ENCODE data around the gene BRPF1.
A peak's percentile ranks its signal among the peaks of the same experiment; 100 is the strongest.

BRPF1 gene, protein sequence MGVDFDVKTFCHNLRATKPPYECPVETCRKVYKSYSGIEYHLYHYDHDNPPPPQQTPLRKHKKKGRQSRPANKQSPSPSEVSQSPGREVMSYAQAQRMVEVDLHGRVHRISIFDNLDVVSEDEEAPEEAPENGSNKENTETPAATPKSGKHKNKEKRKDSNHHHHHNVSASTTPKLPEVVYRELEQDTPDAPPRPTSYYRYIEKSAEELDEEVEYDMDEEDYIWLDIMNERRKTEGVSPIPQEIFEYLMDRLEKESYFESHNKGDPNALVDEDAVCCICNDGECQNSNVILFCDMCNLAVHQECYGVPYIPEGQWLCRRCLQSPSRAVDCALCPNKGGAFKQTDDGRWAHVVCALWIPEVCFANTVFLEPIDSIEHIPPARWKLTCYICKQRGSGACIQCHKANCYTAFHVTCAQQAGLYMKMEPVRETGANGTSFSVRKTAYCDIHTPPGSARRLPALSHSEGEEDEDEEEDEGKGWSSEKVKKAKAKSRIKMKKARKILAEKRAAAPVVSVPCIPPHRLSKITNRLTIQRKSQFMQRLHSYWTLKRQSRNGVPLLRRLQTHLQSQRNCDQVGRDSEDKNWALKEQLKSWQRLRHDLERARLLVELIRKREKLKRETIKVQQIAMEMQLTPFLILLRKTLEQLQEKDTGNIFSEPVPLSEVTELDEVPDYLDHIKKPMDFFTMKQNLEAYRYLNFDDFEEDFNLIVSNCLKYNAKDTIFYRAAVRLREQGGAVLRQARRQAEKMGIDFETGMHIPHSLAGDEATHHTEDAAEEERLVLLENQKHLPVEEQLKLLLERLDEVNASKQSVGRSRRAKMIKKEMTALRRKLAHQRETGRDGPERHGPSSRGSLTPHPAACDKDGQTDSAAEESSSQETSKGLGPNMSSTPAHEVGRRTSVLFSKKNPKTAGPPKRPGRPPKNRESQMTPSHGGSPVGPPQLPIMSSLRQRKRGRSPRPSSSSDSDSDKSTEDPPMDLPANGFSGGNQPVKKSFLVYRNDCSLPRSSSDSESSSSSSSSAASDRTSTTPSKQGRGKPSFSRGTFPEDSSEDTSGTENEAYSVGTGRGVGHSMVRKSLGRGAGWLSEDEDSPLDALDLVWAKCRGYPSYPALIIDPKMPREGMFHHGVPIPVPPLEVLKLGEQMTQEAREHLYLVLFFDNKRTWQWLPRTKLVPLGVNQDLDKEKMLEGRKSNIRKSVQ (N-terminal part only)

DNA sequence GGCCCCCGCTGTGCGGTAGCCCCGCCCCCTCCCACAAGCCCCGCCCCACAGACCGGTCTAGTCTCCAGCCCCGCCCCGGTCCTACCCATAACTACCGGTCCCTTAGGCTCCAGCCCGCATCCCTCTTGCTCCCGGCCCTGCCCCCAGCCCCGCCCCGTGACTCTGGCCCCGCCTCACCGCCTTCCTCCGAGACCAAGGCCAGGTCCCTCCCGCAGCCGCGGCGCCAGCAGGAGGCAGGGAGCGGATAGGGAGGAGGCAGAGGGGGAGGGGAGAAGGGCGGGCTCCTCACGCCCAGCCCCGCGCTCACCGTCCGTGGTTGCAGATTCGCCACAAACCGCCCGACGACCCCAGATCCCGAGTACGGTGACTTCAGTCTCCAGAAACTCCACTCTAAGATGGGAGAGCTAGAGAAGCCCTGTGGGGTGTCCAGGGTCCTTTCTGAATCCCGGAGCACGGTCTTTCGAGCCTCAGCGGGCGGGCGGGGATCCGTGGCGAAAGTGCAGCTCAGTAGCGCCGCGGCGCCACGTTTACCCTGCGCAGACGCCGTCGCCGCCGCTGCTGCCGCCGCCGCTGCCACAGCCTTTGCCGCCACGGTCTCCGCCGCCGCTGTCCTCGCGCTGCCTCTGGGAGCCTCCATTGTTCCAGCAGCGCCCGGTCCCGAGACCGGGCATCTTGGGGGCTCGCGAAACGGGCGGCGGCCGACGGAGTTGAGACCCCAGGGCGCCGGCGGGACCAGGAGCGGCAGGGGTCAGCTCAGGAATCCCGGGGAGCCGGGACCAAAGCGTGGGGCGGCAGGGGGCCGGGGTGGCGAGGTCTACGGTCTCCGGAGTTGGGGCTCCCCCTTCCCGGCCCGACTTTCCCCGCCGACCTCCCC is at the start of gene BRPF1:
TSS of gene BRPF1 (plus strand) at position 530 of the 874 bp plus-strand sequence. CDS start 2,406 bp downstream, outside the sequence.
- Histone ChIP-seq H3K9me3 (ENCODE audit: low read length) (no peaks in the 10 kb centered on the region), H3K27ac (ENCODE audit: low read depth, low read length) (peak within 1 kb of the TSS; percentile 87), H3K27me3 (ENCODE audit: control insufficient read depth in 1 of 2, insufficient read depth in 2 of 2, low read length in 2 of 2) (no peaks in the 10 kb centered on the region), H3K4me3 (ENCODE audit: low read depth in 1 of 2, low read length in 2 of 2) (peak within 1 kb of the TSS; percentile 62 to 85), H3K4me1 (ENCODE audit: insufficient read depth, low read length) (peaks cover 22% of the 10 kb centered on the region), H3K9ac (ENCODE audit: low read length) (peak within 1 kb of the TSS; percentile 50), H3K36me3 (ENCODE audit: insufficient read depth, low read length) (peaks cover 11% of the 10 kb centered on the region)

DNA sequence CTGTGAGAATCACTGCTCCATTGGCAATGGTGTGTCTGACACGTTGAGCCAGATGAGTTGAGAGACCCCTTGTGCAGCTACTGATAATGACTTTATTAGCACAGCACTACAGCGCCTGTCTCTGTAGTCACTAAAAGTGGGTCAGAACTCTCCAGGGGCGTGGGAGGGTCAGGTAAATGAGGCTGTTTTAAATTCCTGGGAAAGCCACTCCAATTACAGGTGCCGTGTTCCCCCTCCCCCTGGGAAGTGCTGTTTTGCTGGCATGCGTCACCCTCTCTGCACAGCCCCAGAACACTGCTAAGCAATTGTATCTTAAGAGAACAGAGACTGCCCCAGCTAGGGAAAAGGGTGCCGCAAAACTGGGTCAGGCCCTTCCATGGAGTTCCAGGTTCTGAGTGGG is 49.4 kb upstream of the BRPF1 start:
- Histone ChIP-seq H3K4me1 (ENCODE audit: insufficient read depth, low read length) (no peaks in the 10 kb centered on the region), H3K9me3 (ENCODE audit: low read length) (no peaks in the 10 kb centered on the region), H3K36me3 (ENCODE audit: insufficient read depth, low read length) (peaks cover 96% of the 10 kb centered on the region), H3K27ac (ENCODE audit: low read depth, low read length) (no peak overlapping the region), H3K4me3 (ENCODE audit: low read depth in 1 of 2, low read length in 2 of 2) (no peak overlapping the region), H3K27me3 (ENCODE audit: control insufficient read depth in 1 of 2, insufficient read depth in 2 of 2, low read length in 2 of 2) (no peaks in the 10 kb centered on the region), H3K9ac (ENCODE audit: low read length) (no peak overlapping the region)

DNA sequence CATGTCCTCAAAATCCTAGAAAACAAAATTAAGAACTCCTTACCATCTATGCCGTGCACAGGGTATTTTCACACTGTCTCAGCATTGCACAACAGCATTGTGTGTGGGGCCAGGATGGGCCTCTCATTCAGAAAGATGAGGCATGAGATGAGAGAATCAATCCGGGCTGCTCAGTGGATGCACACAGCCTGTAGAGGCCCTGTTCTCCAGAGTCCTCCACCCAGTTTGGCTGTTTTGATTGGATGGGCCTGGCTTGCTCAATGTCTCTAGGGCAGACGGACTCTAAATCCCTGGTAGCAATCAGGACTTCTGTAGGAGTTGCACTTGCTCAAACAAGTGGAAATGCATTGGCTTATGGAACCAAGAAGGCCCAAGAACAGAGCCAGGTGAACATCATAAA is 48.1 kb upstream of the BRPF1 start:
- H3K27ac ChIP-seq (ENCODE audit: low read depth, low read length) = no peak overlapping the region
- no peaks in the 10 kb centered on the region for H3K4me1 ChIP-seq (ENCODE audit: insufficient read depth, low read length)
- peaks cover 94% of the 10 kb centered on the region for H3K36me3 ChIP-seq (ENCODE audit: insufficient read depth, low read length)
- no peak overlapping the region for H3K4me3 ChIP-seq (ENCODE audit: low read depth in 1 of 2, low read length in 2 of 2)
- H3K9me3 ChIP-seq (ENCODE audit: low read length) = no peaks in the 10 kb centered on the region
- H3K27me3 ChIP-seq (ENCODE audit: control insufficient read depth in 1 of 2, insufficient read depth in 2 of 2, low read length in 2 of 2) = no peaks in the 10 kb centered on the region
- H3K9ac ChIP-seq (ENCODE audit: low read length) = no peak overlapping the region

DNA sequence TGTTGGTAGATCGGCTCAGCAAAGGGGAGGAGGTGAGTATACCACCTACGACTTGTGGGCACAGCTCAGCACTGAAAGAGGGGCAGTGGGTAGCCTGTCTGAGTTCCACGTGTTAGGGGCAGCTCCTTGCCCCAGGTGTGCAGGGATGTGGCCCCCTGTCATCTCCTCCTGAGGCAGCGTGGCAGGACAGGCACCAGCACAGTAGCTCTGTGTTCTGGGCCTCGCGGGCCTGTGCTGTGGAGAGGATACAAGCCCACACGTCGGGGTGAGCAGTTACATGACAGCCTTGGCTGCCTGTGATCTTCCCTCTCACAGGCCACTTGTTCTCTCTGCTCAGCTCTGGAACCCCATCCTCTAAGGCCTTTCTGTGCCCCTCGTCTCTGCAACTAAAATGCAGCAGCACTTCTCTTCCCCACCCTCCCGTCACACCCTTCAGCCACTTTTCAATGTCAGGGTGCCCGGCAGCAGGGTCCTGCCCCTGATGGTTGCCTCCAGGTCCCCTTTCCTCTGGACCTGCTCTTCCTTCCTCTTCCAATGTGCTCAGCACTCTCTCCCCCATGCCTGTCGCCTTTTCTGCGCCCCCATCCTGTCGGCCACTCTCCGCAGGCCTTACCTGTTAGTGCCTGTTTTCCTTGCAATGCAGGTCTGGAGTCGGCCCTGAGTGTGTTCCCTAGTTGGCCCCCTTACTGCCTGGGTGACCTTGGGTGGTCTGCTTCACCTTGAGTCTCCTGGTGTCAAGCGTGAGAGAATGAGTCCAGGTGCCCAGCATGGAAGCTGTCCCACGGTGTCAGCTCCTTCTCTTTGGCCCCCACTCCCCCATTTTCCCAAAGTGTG is 46.1 kb upstream of the BRPF1 start:
- Histone ChIP-seq H3K4me1 (ENCODE audit: insufficient read depth, low read length) (no peaks in the 10 kb centered on the region), H3K4me3 (ENCODE audit: low read depth in 1 of 2, low read length in 2 of 2) (no peak overlapping the region), H3K36me3 (ENCODE audit: insufficient read depth, low read length) (peaks cover 95% of the 10 kb centered on the region), H3K9me3 (ENCODE audit: low read length) (no peaks in the 10 kb centered on the region), H3K9ac (ENCODE audit: low read length) (no peak overlapping the region), H3K27ac (ENCODE audit: low read depth, low read length) (no peak overlapping the region), H3K27me3 (ENCODE audit: control insufficient read depth in 1 of 2, insufficient read depth in 2 of 2, low read length in 2 of 2) (no peaks in the 10 kb centered on the region)

DNA sequence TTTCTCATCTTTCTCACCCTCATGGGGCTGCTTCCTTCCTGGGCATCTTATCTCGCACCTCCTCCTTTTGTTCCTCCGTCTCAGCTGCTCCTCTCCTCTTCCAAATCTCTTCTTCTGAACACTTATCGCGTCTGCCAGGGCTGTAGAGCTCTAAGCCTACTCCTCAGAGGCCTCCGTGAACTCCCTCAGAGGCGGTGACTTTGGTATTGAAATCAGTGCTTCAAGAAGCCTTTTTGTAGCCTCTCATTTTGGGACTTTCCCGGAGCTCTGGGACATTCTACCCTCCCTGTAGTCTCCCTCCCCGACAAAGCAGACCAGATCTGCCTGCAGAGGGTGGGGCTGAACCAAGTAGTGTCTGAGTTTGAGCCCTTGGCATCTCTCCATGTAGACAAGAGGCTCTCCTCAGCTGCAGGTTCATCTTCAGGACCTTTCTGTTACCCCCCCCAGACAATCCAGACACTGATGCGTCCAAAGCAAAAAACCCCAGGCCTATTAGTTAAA is 45.4 kb upstream of the BRPF1 start:
- Histone ChIP-seq H3K9me3 (ENCODE audit: low read length) (no peaks in the 10 kb centered on the region), H3K36me3 (ENCODE audit: insufficient read depth, low read length) (peaks cover 97% of the 10 kb centered on the region), H3K4me3 (ENCODE audit: low read depth in 1 of 2, low read length in 2 of 2) (no peak overlapping the region), H3K9ac (ENCODE audit: low read length) (no peak overlapping the region), H3K4me1 (ENCODE audit: insufficient read depth, low read length) (no peaks in the 10 kb centered on the region), H3K27ac (ENCODE audit: low read depth, low read length) (no peak overlapping the region), H3K27me3 (ENCODE audit: control insufficient read depth in 1 of 2, insufficient read depth in 2 of 2, low read length in 2 of 2) (no peaks in the 10 kb centered on the region)

DNA sequence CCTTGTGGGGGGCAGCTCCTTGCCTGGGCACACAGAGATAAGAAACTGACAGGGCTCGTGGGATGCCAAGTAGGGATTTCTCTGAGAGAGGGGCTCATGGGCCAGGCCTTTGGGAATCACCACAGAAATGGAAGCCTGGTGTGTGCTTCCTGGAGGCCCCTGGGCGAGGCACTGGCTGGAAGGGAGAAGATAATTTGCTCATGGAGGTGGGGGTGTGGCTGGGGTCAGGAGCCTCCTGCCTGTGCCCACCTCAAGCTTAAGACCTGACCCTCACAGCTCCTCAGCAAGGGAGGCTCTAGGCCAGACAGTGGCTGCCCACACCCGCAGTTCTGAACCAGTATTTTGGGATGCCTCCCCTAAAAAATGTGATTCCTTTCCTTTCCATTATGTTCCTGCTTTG is 44.8 kb upstream of the BRPF1 start:
- Histone ChIP-seq H3K36me3 (ENCODE audit: insufficient read depth, low read length) (peaks cover 97% of the 10 kb centered on the region), H3K4me1 (ENCODE audit: insufficient read depth, low read length) (no peaks in the 10 kb centered on the region), H3K9ac (ENCODE audit: low read length) (no peak overlapping the region), H3K27me3 (ENCODE audit: control insufficient read depth in 1 of 2, insufficient read depth in 2 of 2, low read length in 2 of 2) (no peaks in the 10 kb centered on the region), H3K27ac (ENCODE audit: low read depth, low read length) (no peak overlapping the region), H3K9me3 (ENCODE audit: low read length) (no peaks in the 10 kb centered on the region), H3K4me3 (ENCODE audit: low read depth in 1 of 2, low read length in 2 of 2) (no peak overlapping the region)

DNA sequence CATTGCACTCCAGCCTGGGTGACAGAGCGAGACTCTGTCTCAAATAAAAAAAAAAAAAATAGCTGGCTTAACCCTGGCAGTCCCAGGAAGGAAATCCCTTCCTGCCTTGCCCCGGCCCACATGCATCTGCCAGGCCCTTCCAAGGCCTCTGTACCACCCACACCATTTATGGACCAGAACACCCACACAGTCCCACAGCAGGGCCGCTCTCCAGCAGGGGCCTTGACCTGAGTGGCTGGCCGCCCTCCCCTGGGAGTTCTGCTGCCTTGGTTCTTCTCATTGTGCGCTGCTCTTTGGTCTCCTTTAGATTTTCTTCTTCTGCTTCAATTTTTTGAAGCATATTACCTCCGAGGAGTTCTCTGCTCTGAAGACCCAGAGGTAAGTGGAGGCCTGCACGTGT is 44.0 kb upstream of the BRPF1 start:
- Histone ChIP-seq H3K9me3 (ENCODE audit: low read length) (no peaks in the 10 kb centered on the region), H3K4me3 (ENCODE audit: low read depth in 1 of 2, low read length in 2 of 2) (no peak overlapping the region), H3K9ac (ENCODE audit: low read length) (no peak overlapping the region), H3K36me3 (ENCODE audit: insufficient read depth, low read length) (peaks cover 95% of the 10 kb centered on the region), H3K4me1 (ENCODE audit: insufficient read depth, low read length) (no peaks in the 10 kb centered on the region), H3K27ac (ENCODE audit: low read depth, low read length) (no peak overlapping the region), H3K27me3 (ENCODE audit: control insufficient read depth in 1 of 2, insufficient read depth in 2 of 2, low read length in 2 of 2) (no peaks in the 10 kb centered on the region)

DNA sequence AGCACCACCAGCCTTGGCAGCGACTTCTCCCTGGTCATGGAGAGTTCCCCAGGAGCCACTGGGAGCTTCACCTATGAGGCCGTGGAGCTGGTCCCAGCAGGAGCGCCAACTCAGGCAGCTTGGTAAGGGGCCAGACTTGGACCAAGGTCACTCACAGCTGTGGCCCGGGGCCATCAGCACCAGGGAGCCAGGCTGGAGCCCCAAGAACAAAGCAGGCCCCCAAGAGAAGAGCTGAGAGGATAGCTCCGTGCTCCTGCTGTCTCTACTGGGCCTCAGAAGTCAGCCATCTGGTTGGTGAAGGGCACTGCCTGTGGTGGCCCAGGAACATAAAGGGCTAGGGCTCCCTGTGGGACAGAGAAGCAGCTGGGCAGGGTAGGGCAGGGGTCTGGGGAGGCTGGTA is 42.6 kb upstream of the BRPF1 start:
- no peaks in the 10 kb centered on the region for H3K27me3 ChIP-seq (ENCODE audit: control insufficient read depth in 1 of 2, insufficient read depth in 2 of 2, low read length in 2 of 2)
- no peak overlapping the region for H3K4me3 ChIP-seq (ENCODE audit: low read depth in 1 of 2, low read length in 2 of 2)
- peaks cover 94% of the 10 kb centered on the region for H3K36me3 ChIP-seq (ENCODE audit: insufficient read depth, low read length)
- no peaks in the 10 kb centered on the region for H3K9me3 ChIP-seq (ENCODE audit: low read length)
- no peak overlapping the region for H3K9ac ChIP-seq (ENCODE audit: low read length)
- no peak overlapping the region for H3K27ac ChIP-seq (ENCODE audit: low read depth, low read length)
- H3K4me1 ChIP-seq (ENCODE audit: insufficient read depth, low read length) = no peaks in the 10 kb centered on the region

DNA sequence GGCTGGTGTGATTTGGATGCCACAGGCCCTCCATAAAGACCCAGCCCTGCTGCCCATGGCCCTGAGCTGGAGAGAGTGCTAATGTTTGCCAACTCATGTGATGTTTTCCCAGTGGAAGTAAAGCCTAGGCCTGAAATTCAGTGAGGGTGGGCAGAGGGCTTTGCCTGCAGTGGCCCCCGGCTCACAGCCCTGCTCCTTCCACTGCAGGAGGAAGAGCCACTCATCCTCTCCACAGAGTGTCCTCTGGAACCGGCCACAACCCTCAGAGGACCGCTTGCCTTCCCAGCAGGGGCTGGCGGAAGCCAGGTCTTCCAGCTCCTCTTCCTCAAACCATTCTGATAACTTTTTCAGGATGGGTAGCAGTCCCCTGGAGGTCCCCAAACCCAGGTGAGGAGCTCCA is 41.8 kb upstream of the BRPF1 start:
- Histone ChIP-seq H3K4me1 (ENCODE audit: insufficient read depth, low read length) (no peaks in the 10 kb centered on the region), H3K36me3 (ENCODE audit: insufficient read depth, low read length) (peaks cover 91% of the 10 kb centered on the region), H3K27ac (ENCODE audit: low read depth, low read length) (no peak overlapping the region), H3K9me3 (ENCODE audit: low read length) (no peaks in the 10 kb centered on the region), H3K9ac (ENCODE audit: low read length) (no peak overlapping the region), H3K27me3 (ENCODE audit: control insufficient read depth in 1 of 2, insufficient read depth in 2 of 2, low read length in 2 of 2) (no peaks in the 10 kb centered on the region), H3K4me3 (ENCODE audit: low read depth in 1 of 2, low read length in 2 of 2) (no peak overlapping the region)
